H1 (cell line): Measurements from ENCODE around the gene HOXB3.
A peak's percentile ranks its signal among the peaks of the same experiment; 100 is the strongest.

ENCODE experiments used
- GTF2F1 ChIP-seq: IDR thresholded peaks from 2 replicates; pipeline ENCODE4 v1.6.1; 2012; ENCODE audit warnings: low read depth, low read length, improper control_type of control experiment, borderline replicate concordance
- JUN ChIP-seq: IDR thresholded peaks from 2 replicates; pipeline ENCODE4 v1.6.1; 2011; ENCODE audit warnings: low read depth, mild to moderate bottlenecking, improper control_type of control experiment, low read length
- JUND ChIP-seq: IDR thresholded peaks from 2 replicates; pipeline ENCODE4 v1.6.1; 2011; ENCODE audit warnings: mild to moderate bottlenecking, improper control_type of control experiment, low read length
- KDM1A ChIP-seq: fragments of 200-600, 300-600 bp; sonication (generic); IDR thresholded peaks from 2 replicates; pipeline ENCODE4 v1.7.1; 2016; ENCODE audit warnings: mild to moderate bottlenecking, low read length, borderline replicate concordance
- POLR2A ChIP-seq, 2 experiments: IDR thresholded peaks; 1 replicate in 1 of 2; 2 replicates in 1 of 2; pipeline ENCODE4 v1.6.1; 2011; ENCODE audit warnings: low read depth in 2 of 2, low read length in 2 of 2, mild to moderate bottlenecking in 2 of 2; ENCODE audit errors: control extremely low read depth in 1 of 2
- RNF2 ChIP-seq: fragments of 200-900, 300-1000 bp; sonication (generic); IDR thresholded peaks from 2 replicates; pipeline ENCODE4 v1.7.1; 2016; ENCODE audit warnings: borderline replicate concordance, low read depth, mild to moderate bottlenecking, antibody characterized with exemption, low read length; ENCODE audit not compliant: poor library complexity, severe bottlenecking; ENCODE audit errors: missing control alignments
- TBP ChIP-seq: IDR thresholded peaks from 2 replicates; pipeline ENCODE4 v1.6.1; 2011; ENCODE audit warnings: low read depth, low read length, improper control_type of control experiment
- TF ChIP-seq, protein P1 (sequence below), 3 experiments: IDR thresholded peaks; 1 replicate in 2 of 3; 2 replicates in 1 of 3; pipeline versions ENCODE4 v1.5.1 to v1.6.1; 2011; ENCODE audit warnings: low read length in 3 of 3, mild to moderate bottlenecking in 3 of 3, inconsistent platforms in 2 of 3, low read depth in 1 of 3, moderate library complexity in 1 of 3; ENCODE audit not compliant: insufficient read depth in 1 of 3; ENCODE audit errors: control extremely low read depth in 1 of 3

DNA sequence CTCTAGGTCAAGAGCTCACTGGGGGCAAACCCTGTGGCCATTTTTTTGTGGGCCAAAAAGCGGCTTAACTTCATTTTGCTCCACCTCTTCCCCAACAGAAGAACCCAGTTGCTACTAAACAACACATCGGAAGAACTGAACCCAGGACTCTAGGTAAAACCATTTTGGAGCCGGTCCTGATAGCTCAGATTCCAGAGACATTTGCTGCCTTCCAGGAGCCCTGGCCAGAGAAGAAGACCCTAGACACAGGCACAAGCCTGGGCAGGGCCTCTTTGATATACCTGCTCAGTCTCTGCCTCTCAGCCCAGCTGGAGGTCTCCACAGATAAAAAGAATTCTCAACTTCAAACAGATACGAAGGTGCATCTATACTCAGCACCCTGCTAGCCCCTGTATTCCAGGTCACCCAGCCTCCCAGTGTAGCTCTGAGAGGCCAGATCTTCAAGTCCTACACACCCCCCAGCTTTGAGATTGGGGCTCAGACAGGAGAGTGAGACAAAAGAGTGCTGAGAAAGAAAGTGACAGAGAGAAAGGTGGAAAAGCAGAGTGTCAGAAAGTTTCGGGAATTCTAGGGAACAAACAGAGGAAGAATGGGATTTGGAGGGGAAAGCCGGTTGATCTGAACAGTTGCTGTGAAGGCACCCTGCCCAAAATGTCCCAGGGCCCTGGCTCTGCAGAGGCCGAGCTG lies 42.7 kb upstream of the HOXB3 start:
- TF ChIP-seq JUND = no peak
- no peak for TF ChIP-seq GTF2F1
- TF ChIP-seq RNF2 = peak; percentile 50
- TF ChIP-seq, protein P1, sequence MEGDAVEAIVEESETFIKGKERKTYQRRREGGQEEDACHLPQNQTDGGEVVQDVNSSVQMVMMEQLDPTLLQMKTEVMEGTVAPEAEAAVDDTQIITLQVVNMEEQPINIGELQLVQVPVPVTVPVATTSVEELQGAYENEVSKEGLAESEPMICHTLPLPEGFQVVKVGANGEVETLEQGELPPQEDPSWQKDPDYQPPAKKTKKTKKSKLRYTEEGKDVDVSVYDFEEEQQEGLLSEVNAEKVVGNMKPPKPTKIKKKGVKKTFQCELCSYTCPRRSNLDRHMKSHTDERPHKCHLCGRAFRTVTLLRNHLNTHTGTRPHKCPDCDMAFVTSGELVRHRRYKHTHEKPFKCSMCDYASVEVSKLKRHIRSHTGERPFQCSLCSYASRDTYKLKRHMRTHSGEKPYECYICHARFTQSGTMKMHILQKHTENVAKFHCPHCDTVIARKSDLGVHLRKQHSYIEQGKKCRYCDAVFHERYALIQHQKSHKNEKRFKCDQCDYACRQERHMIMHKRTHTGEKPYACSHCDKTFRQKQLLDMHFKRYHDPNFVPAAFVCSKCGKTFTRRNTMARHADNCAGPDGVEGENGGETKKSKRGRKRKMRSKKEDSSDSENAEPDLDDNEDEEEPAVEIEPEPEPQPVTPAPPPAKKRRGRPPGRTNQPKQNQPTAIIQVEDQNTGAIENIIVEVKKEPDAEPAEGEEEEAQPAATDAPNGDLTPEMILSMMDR (IDR thresholded peaks at IDR 0.05; ENCODE audit: control extremely low read depth in 1 of 3, insufficient read depth in 1 of 3, low read depth in 1 of 3, low read length in 3 of 3) = no peak
- no peak for TF ChIP-seq POLR2A (IDR thresholded peaks at IDR 0.05; ENCODE audit: control extremely low read depth in 1 of 2, low read depth in 2 of 2, low read length in 2 of 2)
- no peak for TF ChIP-seq TBP
- no peak for TF ChIP-seq JUN
- no peak for TF ChIP-seq KDM1A
